ENCODE measurements around the gene PRICKLE2. TPM values are rescaled to one million over a fixed set of nuclear protein-coding genes. Genes with fewer than 3 reads are reported as not detected.

The PRICKLE2 gene
- total RNA-seq, 1 donor from 2014 or later: 24.7 TPM

DNA sequence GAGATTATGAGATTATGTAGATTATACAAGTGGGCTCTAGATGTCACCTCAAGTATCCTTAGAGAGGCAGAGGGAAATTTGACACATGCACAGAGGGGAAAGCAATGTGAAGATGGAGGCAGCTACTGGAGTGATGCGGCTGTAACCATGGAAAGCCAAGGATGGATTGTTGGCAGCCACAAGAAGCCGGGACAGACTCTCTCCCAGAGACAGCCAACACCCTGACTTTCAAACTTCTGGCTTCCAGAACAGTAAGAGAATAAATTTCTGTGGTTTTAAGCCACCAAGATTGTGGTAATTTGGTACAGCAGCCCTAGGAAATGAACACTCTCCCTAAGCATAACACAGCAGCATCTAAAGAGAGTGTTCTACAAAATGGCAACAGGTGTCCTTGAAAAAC is 34.4 kb upstream of the PRICKLE2 start:
- DNase-seq (ENCODE audit: extremely low spot score, unreplicated experiment): no peak
- no peak overlapping the region for H3K27ac Mint-ChIP-seq (ENCODE audit: unreplicated experiment)
- peaks cover 22% of the 10 kb centered on the region for H3K4me1 Mint-ChIP-seq (ENCODE audit: unreplicated experiment)
- H3K4me3 Mint-ChIP-seq (ENCODE audit: unreplicated experiment): no peak overlapping the region
- no peaks in the 10 kb centered on the region for H3K9me3 Mint-ChIP-seq (ENCODE audit: unreplicated experiment)
- H3K36me3 Mint-ChIP-seq (ENCODE audit: unreplicated experiment): peaks cover 2% of the 10 kb centered on the region
- no peak for TF ChIP-seq CTCF (IDR thresholded peaks at IDR 0.05)
- no peaks in the 10 kb centered on the region for H3K27me3 Mint-ChIP-seq (ENCODE audit: unreplicated experiment)

DNA sequence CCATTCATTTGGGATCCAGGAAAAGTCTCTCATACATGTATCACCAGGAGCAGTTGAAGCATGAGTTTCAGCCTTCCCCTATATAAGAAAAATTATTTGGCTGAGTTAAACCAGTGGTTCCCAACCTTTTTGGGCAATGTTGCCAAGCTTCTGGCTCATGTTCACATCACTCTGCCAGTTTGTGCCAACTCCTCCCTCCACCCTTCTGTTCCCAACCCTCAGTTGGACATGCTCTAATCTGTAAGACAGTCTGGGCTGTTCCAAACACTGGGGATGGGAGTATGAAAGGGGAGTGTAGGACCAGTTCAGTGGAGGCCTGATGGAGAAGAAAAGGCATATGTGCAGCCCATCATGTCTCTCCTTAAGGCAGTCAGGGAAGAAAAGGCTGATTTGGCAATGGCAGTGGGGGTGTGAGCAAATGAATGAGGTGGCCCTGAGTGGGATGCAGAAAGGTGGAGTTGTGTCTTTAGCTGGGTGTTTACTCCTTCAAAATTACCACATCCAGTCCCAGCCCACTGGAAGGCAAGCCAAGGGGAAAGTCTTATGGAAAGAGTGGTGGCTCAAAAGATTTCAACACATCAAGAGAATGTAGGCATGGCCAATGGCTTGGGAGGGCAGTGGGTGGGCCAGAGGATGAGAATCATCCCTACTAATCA is 32.0 kb upstream of the PRICKLE2 start:
- Mint-ChIP-seq H3K36me3 (ENCODE audit: unreplicated experiment) (no peaks in the 10 kb centered on the region), H3K27me3 (ENCODE audit: unreplicated experiment) (no peaks in the 10 kb centered on the region), H3K9me3 (ENCODE audit: unreplicated experiment) (no peaks in the 10 kb centered on the region), H3K27ac (ENCODE audit: unreplicated experiment) (no peak overlapping the region), H3K4me3 (ENCODE audit: unreplicated experiment) (no peak overlapping the region), H3K4me1 (ENCODE audit: unreplicated experiment) (peaks cover 17% of the 10 kb centered on the region)
- no peak for DNase-seq (ENCODE audit: extremely low spot score, unreplicated experiment)
- no peak for TF ChIP-seq CTCF (IDR thresholded peaks at IDR 0.05)

DNA sequence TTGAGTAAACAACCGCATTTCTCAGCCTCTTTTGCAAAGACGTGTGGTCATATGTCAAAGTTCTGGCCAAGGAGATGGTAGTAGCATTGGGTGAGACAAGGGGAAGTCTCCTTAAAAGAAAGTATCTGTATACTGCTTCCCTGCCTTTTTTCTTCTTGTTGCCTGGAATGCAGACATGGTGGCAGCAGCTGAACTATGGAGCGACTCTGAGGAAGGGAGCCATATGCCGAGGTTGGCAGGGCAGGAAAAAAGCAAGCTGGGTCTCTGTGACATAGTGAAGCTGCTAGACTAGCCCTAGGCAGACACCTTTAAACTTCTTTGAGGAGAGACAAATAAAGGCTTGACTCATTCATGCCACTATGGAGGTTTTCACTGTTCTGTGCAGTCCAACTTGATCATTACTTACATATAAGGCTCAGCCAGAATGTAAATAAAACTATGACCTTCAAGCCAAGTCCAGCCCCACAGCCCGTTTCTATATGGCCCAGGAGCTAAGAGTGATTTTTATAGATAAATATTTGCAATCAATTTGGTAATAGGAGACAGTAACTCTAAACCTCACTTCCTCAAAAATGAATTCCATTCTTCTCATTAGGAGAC is 30.6 kb upstream of the PRICKLE2 start:
- H3K4me1 Mint-ChIP-seq (ENCODE audit: unreplicated experiment): peaks cover 17% of the 10 kb centered on the region
- DNase-seq (ENCODE audit: extremely low spot score, unreplicated experiment): no peak
- H3K27me3 Mint-ChIP-seq (ENCODE audit: unreplicated experiment): no peaks in the 10 kb centered on the region
- no peaks in the 10 kb centered on the region for H3K36me3 Mint-ChIP-seq (ENCODE audit: unreplicated experiment)
- H3K9me3 Mint-ChIP-seq (ENCODE audit: unreplicated experiment): no peaks in the 10 kb centered on the region
- TF ChIP-seq CTCF (IDR thresholded peaks at IDR 0.05): no peak
- no peak overlapping the region for H3K4me3 Mint-ChIP-seq (ENCODE audit: unreplicated experiment)
- no peak overlapping the region for H3K27ac Mint-ChIP-seq (ENCODE audit: unreplicated experiment)

- Mint-ChIP-seq H3K27ac (ENCODE audit: unreplicated experiment) (no peak overlapping the region), H3K4me1 (ENCODE audit: unreplicated experiment) (peaks cover 13% of the 10 kb centered on the region), H3K36me3 (ENCODE audit: unreplicated experiment) (no peaks in the 10 kb centered on the region), H3K9me3 (ENCODE audit: unreplicated experiment) (no peaks in the 10 kb centered on the region), H3K27me3 (ENCODE audit: unreplicated experiment) (no peaks in the 10 kb centered on the region), H3K4me3 (ENCODE audit: unreplicated experiment) (no peak overlapping the region)
- no peak for TF ChIP-seq CTCF (IDR thresholded peaks at IDR 0.05)
- no peak for DNase-seq (ENCODE audit: extremely low spot score, unreplicated experiment)
Measured at GRCh38 chr3:64254443-64254842, 29.2 kb upstream of the PRICKLE2 start.

- peaks cover 11% of the 10 kb centered on the region for H3K4me1 Mint-ChIP-seq (ENCODE audit: unreplicated experiment)
- no peak overlapping the region for H3K4me3 Mint-ChIP-seq (ENCODE audit: unreplicated experiment)
- no peaks in the 10 kb centered on the region for H3K9me3 Mint-ChIP-seq (ENCODE audit: unreplicated experiment)
- no peak for DNase-seq (ENCODE audit: extremely low spot score, unreplicated experiment)
- H3K27ac Mint-ChIP-seq (ENCODE audit: unreplicated experiment): no peak overlapping the region
- peaks cover 4% of the 10 kb centered on the region for H3K36me3 Mint-ChIP-seq (ENCODE audit: unreplicated experiment)
- TF ChIP-seq CTCF (IDR thresholded peaks at IDR 0.05): no peak
- no peaks in the 10 kb centered on the region for H3K27me3 Mint-ChIP-seq (ENCODE audit: unreplicated experiment)
Measured at GRCh38 chr3:64253689-64254088, 28.4 kb upstream of the PRICKLE2 start.
